Thyroid gland (tissue), 4 donors: ENCODE measurements around the gene LSG1. TPM values are rescaled to one million over a fixed set of nuclear protein-coding genes. Genes with fewer than 3 reads are reported as not detected.

Source experiments
- DNase-seq, 2 donors: peaks; one replicate each; pipeline ENCODE4 v3.0.0-alpha.2; 2019
- H3K27ac ChIP-seq, 3 donors: fragments of 200-600 bp; sonication (generic); 1 replicate in 2 of 3; 2 replicates in 1 of 3; pipeline ENCODE4 v1.5.1; 2016 to 2019; ENCODE audit warnings: mild to moderate bottlenecking in 1 of 3, moderate library complexity in 1 of 3
- H3K27me3 ChIP-seq: fragments of 200-600 bp; sonication (generic); one replicate; pipeline ENCODE4 v1.5.1; 2019
- H3K36me3 ChIP-seq, 2 donors: fragments of 200-600 bp; sonication (generic); one replicate each; pipeline ENCODE4 v1.5.1; 2016 to 2019
- H3K4me1 ChIP-seq, 2 donors: fragments of 200-600 bp; sonication (generic); one replicate each; pipeline ENCODE4 v1.5.1; 2017 to 2019
- H3K4me3 ChIP-seq, 3 donors: fragments of 200-600 bp; sonication (generic); replicated peaks in 1 of 3; 1 replicate in 2 of 3; 2 replicates in 1 of 3; pipeline ENCODE4 v1.5.1; 2016; ENCODE audit warnings: mild to moderate bottlenecking in 1 of 3
- H3K9me3 ChIP-seq: fragments of 200-600 bp; sonication (generic); one replicate; pipeline ENCODE4 v1.5.1; 2017
- CTCF ChIP-seq, 6 experiments: fragments of 200-600 bp in 3 of 6; fragments of 450-650 bp in 3 of 6; sonication (generic) in 3 of 6; IDR thresholded peaks; one replicate each; pipeline ENCODE4 v1.5.1; 2016 to 2019; ENCODE audit warnings: antibody characterized with exemption in 6 of 6, mild to moderate bottlenecking in 2 of 6, inconsistent platforms in 1 of 6, moderate library complexity in 1 of 6
- POLR2A ChIP-seq, 2 donors: fragments of 450-650 bp; IDR thresholded peaks; one replicate each; pipeline ENCODE4 v1.6.1; 2017; ENCODE audit warnings: antibody characterized with exemption in 2 of 2, mild to moderate bottlenecking in 2 of 2, moderate library complexity in 1 of 2
- WGBS, 2 donors: methylation state at CpG; one replicate each; pipeline ENCODE4 v1.1.5; 2017; 5-methylcytosine and 5-hydroxymethylcytosine counted together
- intact Hi-C: fragments of 100-400 bp; cut with DNase I; formaldehyde crosslinking; loops from one replicate; pipeline ENCODE4 v1.15.1; 2023
- small RNA-seq: library from RNA; depleted of rRNA; stranded (forward); fragments of <200 nt; gene quantifications from one replicate; pipeline ENCODE3, GENCODE V24; 2016
- total RNA-seq, 4 donors: library from RNA; depleted of rRNA; stranded (reverse); fragments of >200 nt; gene quantifications; one replicate each; pipeline ENCODE4 v1.2.3, GENCODE V29; 2016

The LSG1 gene
- total RNA-seq, 4 donors from 2014 or later, result 34.8 to 60.3 (median 49.7) TPM

- intact Hi-C loops, result loop anchor here (5.0 kb wide), 2 partner anchors 127 to 262 kb away; no protein-coding TSS in a partner anchor
- Histone ChIP-seq H3K27me3 (no peaks in the 10 kb centered on the region), H3K36me3 (no peaks in the 10 kb centered on the region), H3K4me3 (no peak overlapping the region), H3K4me1 (no peaks in the 10 kb centered on the region), H3K27ac (no peak overlapping the region), H3K9me3 (no peaks in the 10 kb centered on the region)
- TF ChIP-seq POLR2A (IDR thresholded peaks at IDR 0.05) (no peak), CTCF (IDR thresholded peaks at IDR 0.05) (no peak)
- DNase-seq, result no peak
- WGBS, 2 donors, result 83 to 91% methylated on average over 25 of the region's 25 CpGs
These were observed 73.0 kb downstream of the LSG1 start for GRCh38 chr3:194598771-194599557.

- Histone ChIP-seq H3K9me3 (no peaks in the 10 kb centered on the region), H3K27ac (no peak overlapping the region), H3K36me3 (no peaks in the 10 kb centered on the region), H3K27me3 (no peaks in the 10 kb centered on the region), H3K4me1 (peaks cover 0 to 13% of the 10 kb centered on the region in 2 donors), H3K4me3 (no peak overlapping the region)
- intact Hi-C loops, result loop anchor here (5.0 kb wide), 2 partner anchors 125 to 260 kb away; no protein-coding TSS in a partner anchor
- no peak for DNase-seq
- no peak for TF ChIP-seq POLR2A (IDR thresholded peaks at IDR 0.05)
- TF ChIP-seq CTCF (IDR thresholded peaks at IDR 0.05), result no peak
- 87 to 94% methylated on average over 5 of the region's 5 CpGs for WGBS, 2 donors
These were observed 75.1 kb downstream of the LSG1 start for GRCh38 chr3:194596906-194597305.

- 79 to 85% methylated on average over 10 of the region's 10 CpGs for WGBS, 2 donors
- H3K36me3 ChIP-seq, result no peaks in the 10 kb centered on the region
- no peak for DNase-seq
These were observed 78.9 kb downstream of the LSG1 start for GRCh38 chr3:194592798-194593752.

More at GRCh38 chr3:194592798-194593752, 78.9 kb downstream of the LSG1 start:
- TF ChIP-seq POLR2A (IDR thresholded peaks at IDR 0.05) (no peak), CTCF (IDR thresholded peaks at IDR 0.05) (no peak)
- H3K27me3 ChIP-seq, result no peaks in the 10 kb centered on the region
- peaks cover 0 to 14% of the 10 kb centered on the region in 2 donors for H3K4me1 ChIP-seq
- no peak overlapping the region for H3K27ac ChIP-seq
- H3K4me3 ChIP-seq, result no peak overlapping the region
- intact Hi-C loops, result no loop called here
- no peaks in the 10 kb centered on the region for H3K9me3 ChIP-seq

Small RNA genes within 50 kb of the gene (small RNA-seq; reads per million reads assigned to genes)
- gene AC046143.2, result not detected

Other genes starting within 250 kb of the LSG1 start
- 100 to 1,000 TPM; 262 to 426 (median 341) TPM for gene ATP13A3, start 185.2 kb downstream of the LSG1 start, total RNA-seq
- 10 to 100 TPM in 2 of 4 donors, 1 to 10 TPM in 2; 6.3 to 11.0 (median 9.7) TPM for gene TMEM44, start 38.8 kb downstream of the LSG1 start, total RNA-seq
- 10 to 100 TPM; 16.8 to 33.9 (median 22.4) TPM for gene FAM43A, start 13.7 kb upstream of the LSG1 start, total RNA-seq